HG02852 (cell line): Measurements from ENCODE around the gene STRN4.
"Not testable (repeated sequence)": the region's sequence is repeated elsewhere in the genome, so short reads cannot be mapped to it uniquely, and the experiment has no call there.

ENCODE experiments used
- ATAC-seq: cut with Tn5 transposase; IDR thresholded peaks from one replicate; pipeline ENCODE4 v1.9.1; 2021; ENCODE audit warnings: mild to moderate bottlenecking, moderate library complexity; ENCODE audit not compliant: unreplicated experiment

The STRN4 gene

GRCh38 chr19:46714444-46715106 is 31.7 kb downstream of the STRN4 start:
- ATAC-seq, result no peak

DNA sequence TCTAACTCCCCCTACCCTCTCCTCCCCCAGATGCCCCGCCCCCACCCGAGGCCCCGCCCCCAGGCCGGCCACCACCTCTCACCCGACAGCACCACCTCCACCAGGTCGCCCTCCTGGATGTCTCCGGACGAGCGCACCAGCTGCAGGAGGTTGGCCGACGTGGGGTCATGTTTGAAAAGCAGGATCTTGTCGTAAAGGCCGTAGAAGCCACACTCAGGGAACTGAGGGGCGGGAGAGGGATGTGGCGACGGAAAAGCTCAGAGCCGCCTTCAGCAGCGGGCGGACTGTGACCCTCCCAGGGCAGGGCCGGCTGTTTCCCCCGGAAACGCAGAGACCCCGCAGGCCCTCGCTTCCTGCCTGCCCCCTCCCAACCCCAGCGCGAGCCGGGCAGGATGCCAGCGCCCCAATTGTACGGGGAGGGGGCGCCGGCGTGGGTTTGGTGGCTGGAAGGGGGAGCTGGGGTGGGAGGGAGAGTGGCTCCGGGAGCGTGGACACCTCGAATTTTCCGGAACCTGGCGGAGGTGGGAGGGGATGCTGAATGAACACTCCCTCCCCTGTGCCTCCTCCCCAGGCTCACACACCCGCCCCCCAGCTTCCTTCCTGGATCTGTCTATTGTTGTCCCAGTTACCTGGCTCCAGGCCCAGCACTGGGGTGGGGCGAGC is 32.3 kb downstream of the STRN4 start:
- no peak for ATAC-seq

DNA sequence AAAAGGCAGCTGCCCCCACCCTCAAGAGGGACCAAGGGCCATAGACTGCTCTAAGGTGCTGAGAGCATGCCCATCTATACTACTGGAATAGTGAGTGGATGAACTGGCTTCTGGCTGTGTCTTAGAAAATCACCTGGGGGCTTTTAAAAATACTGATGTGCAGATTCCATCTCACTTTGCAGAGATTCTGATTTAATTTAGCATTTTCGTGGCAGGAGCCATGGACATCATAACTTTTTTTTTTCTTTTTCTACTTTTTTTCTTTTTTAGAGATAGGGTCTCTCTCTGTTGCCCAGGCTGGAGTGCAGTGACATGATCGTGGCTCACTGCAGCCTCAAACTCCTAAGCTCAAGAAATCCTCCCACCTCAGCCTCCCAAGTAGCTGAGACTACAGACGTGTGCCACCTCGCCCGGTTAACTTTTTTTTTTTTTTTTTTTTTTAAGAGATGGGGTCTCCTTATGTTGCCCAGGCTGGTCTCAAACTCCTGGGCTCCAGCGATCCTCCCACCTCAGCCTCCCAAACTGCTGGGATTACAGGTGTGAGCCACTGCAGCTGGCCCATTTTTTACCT is 33.4 kb downstream of the STRN4 start:
- ATAC-seq, result not testable (repeated sequence)

DNA sequence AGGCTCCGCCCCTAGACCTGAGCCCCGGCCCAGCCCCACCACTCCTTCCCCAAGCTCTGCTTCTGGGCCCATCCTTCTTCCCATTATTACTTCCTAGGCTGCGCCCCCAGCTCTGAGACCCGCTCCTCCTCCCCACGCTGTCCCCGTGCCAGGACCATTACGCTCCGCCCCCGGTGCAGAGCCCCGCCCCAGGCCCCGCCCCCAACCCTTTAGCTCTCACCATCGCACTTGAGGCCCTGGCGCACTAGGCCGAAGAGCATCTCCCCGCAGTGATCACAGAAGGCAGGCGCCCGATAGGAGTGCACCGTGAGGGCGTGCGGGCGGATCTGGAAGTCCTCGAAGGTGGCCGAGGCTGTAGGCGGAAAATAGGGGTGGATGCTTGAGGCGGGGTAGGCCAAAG is 35.6 kb downstream of the STRN4 start:
- ATAC-seq, result no peak

GRCh38 chr19:46704379-46705076 is 41.7 kb downstream of the STRN4 start:
- no peak for ATAC-seq

DNA sequence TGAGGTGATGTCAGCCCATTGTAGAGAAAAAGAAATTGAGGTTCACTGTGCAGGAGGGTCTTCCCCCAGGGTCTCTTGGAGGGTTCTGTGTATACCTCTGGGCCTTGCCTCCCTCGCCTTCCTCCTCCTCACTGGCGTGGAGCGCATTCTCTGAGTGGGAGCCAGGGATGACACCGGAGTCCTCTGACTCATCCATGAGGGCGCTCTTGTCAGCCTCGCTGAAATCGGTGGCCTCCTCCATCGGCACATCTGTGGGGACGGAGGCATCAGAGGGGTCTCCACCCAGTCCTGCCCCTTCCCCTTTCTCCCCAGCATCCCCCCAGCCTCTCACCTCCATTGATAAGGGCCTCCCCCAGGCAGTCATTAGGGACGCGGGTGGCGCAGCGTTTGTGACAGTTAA is 45.5 kb downstream of the STRN4 start:
- ATAC-seq, result no peak

DNA sequence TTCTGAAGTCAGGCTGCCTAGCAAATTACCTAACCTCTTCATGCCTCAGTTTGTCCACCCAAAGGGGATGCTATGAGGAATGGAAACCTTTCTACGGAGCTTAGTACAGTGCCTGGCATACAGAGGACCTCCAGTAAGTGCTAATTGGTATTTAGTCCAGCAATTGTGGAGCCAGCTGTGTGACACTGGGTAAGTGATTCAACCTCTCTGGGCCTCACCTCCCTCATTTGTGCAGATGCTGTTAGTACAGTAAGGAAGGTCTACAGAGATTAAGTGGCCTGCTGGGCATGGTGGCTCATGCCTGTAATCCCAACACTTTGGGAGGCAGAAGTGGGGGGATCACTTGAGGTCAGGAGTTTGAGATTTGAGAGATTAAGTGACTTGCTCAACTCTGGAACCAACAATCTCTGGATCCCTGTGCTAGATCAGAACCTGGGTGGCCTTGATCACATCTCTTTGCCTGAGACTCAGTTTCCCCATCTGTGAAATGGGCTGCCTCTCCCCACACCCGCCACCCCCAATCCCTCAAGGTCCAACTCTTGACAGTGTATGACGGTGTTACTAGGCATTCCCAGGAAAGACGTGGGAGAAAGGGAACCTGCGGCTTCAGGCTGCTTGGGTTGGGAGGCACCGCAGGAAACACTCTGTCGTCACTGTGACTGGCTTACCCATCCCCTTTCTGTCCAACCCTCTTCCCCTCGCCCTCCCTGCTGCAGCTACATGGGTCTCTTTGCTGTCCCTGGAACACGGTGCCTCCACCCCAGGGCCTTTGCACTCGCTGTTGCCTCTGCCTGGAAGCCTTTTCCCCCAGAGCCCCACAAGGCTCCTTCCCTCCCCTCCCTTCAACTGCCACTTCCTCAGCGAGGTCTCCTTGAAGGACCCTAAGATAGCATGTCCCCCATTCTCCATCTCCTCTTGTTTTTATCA is 47.6 kb downstream of the STRN4 start:
- no peak for ATAC-seq

GRCh38 chr19:46697204-46697960 is 48.9 kb downstream of the STRN4 start:
- no peak for ATAC-seq

DNA sequence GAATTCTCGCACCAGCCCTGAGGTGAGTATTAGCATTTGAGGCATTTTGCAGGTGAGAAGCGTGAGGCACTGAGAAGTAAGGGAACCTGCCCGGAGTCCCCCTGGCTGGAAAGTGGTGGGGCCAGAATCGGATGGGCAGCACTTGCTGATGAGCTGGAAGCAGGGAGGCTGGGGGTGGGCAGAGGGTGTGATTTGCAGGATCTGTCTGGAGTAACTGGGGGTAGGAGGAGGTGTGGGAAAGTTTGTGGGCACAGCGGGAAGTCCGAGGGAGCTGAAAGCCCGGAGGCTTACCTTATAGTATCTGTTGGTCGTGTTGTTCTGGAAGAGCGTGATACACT is 49.4 kb downstream of the STRN4 start:
- no peak for ATAC-seq

DNA sequence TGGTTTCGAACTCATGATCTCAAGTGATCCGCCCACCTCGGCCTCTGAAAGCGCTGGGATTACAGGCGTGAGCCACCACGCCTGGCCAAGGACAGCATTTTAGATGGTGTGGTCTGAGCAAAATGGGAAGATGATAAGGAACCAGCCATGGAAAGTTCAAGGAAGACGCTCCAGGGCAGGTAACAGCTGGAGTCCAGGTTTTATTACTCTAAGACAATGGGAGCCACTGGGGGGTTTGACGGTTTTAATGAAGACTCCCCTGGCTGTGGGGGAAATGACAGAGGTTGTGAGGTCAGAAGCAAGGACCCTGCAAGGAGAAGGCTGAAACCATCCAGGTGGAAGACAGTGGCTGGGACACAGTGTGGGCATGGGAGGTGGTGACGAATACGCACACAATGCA is 50.2 kb downstream of the STRN4 start:
- ATAC-seq, result no peak

DNA sequence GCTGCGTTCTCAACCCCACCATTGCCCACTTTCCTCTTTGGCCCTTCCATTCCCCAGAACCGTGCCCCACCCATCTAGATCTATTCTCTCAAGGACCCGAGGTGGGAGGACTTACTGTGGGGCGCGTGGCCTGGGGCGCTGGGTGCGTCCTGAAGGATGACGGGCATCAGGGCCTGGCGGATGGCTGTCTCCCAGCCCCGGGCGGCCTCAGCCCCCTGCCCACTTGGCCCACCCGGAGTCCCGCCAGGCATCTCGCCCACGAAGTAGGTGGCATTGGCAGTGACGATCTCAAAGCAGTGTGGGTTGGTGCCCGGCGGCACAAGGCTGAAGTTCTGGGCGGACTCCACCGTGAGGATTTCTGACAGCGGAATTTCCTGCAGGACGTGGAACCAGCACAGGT is 52.5 kb downstream of the STRN4 start:
- no peak for ATAC-seq

GRCh38 chr19:46692918-46693722 is 53.1 kb downstream of the STRN4 start:
- ATAC-seq, result no peak

DNA sequence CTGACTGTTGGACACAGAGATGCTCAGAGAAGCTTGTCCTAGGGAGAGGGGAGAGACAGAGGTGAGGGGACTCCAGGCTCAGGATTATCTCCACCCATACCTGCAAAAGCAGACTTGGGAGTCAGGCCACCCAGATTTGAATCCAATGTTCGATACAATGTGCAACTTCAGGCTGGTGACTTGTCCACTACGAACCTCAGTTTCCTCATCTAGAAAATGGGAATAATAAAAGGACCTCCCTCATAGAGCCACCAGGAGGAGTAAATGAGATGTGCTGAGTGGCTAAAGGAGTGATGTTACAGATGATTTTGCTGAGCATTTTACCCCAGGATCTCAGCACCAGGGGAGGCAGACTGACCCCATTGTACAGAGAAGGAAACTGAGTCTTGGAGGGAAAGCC is 54.3 kb downstream of the STRN4 start:
- no peak for ATAC-seq

DNA sequence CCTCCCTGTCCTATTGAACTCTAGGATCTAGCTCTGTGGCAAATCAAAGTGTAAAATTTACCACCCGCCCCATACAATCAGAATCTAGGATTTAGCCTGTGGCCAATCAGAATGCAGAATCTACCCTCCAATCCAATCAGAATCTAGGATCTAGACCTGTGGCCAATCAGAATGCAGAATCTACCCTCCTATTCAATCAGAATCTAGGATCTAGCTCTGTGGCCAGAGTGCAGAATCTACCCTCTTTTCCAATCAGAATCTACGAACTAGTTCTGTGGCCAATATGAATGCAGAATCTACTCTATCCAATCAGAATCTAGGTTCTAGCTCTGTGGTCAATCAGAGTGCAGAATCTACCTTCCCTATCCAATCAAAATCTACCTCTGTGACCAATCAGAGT is 55.1 kb downstream of the STRN4 start:
- no peak for ATAC-seq

DNA sequence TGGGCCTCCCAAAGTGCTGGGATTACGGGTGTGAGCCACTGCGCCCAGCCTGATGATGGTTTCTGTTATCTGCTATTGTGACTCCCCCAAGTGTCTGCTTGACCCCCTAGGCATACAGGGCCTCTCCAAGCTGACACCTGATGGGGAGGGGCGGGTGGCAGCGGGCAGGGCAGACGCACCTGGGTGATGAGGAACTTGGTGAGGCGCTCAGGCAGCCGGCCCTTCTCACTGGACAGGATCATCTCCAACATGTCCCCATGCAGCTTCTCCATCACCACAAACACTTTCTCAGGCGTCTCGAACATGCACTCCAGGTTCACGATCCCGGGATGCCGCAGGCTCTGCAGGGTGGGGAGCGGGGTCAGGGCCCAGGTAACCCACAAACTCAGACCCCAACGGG is 56.9 kb downstream of the STRN4 start:
- no peak for ATAC-seq

GRCh38 chr19:46687438-46688145 is 58.7 kb downstream of the STRN4 start:
- ATAC-seq, result no peak

DNA sequence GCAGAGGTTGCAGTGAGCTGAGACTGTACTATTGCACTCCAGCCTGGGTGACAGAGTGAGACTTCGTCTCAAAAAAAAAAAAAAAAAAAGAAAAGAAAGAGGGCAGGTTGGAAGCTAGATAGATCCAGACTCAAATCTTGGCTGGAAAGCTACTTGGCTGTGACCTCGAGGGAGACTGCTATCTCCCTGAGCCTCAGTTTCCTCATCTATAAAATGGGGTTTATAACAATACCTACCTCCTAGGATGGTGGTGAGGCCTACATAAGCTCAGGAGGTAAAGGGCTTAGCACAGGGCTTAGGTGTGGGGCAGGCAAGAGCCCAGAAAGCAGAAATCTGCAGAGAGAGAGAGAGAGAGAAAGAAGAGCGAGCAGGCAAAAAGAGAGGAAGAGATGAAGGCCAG is 61.1 kb downstream of the STRN4 start:
- no peak for ATAC-seq

DNA sequence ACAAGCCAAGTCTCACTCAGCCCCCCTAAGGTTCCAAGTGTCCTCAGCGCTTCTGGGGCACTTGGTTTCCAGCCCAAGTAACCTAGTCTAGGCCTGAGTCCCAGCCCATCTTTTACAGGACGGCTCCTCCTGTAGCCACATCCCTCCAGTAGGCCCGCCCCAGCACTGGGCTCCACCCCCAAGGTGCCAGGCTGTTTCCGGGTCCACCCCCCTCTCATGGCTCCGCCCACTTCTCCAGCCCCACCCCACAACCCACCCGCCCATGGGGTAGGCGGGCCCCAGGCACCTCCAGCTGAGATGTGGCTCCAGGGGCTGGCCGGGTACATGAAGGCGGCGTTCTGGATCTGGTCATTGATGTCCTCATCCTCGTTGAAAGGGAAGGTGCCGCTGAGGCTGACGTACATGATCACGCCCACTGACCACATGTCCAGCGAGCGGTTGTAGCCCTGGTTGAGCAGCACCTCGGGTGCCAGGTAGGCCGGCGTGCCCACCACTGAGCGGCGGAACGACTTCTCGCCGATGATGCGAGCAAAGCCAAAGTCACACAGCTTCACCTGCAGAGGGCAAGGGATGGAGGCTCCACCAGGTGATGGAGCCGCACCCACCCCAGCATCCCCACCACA is 68.0 kb downstream of the STRN4 start:
- no peak for ATAC-seq
